Endothelial cell of umbilical vein (primary cell): ENCODE data around the gene TAF15. TPM values are rescaled to one million over a fixed set of nuclear protein-coding genes. Genes with fewer than 3 reads are reported as not detected.

Experiments used
- BruUV-seq: library from RNA; stranded (reverse); fragments of 400-500 nt; replicated peaks from 2 replicates; lab custom pipeline; 2021; lab: Mats Ljungman, UMichigan
- CTCF ChIA-PET: fragments of 300-600, 350-600 bp; sonication (Branson Sonifier 250); formaldehyde crosslinking; loops from one replicate; lab custom pipeline; 2021; ENCODE audit warnings: antibody characterized with exemption, inconsistent platforms; lab: Charles Lee
- POLR2A ChIA-PET: fragments of 300-600, 350-600 bp; sonication (Branson Sonifier 250); formaldehyde crosslinking; loops from one replicate; lab custom pipeline; 2021; ENCODE audit warnings: antibody characterized with exemption, inconsistent platforms; lab: Charles Lee
- DNase-seq: peaks from one replicate; pipeline ENCODE4 v3.0.0-alpha.2; 2011; ENCODE audit warnings: low read depth, low spot score
- FAIRE-seq: peaks from 2 replicates; lab custom pipeline; 2011; peaks lifted over from hg19 to GRCh38; lab: Jason Lieb, UNC
- H2AFZ ChIP-seq: 2 replicates; pipeline ENCODE4 v1.6.0; 2012; ENCODE audit warnings: low read depth, low read length, control low read depth, inconsistent platforms
- H3K27ac ChIP-seq: 2 replicates; pipeline ENCODE4 v1.5.1; 2011; ENCODE audit warnings: low read depth, mild to moderate bottlenecking, control low read depth, low read length, moderate library complexity; ENCODE audit not compliant: insufficient read depth
- H3K27me3 ChIP-seq, 2 experiments: 2 replicates each; pipeline versions ENCODE4 v1.6.0 to v1.6.1; 2011; ENCODE audit warnings: low read length in 2 of 2, mixed read lengths in 1 of 2; ENCODE audit not compliant: control insufficient read depth in 2 of 2, insufficient read depth in 2 of 2
- H3K36me3 ChIP-seq, 2 experiments: 2 replicates in 1 of 2; 3 replicates in 1 of 2; pipeline ENCODE4 v1.5.1; 2011; ENCODE audit warnings: low read length in 2 of 2, mild to moderate bottlenecking in 1 of 2, moderate library complexity in 1 of 2; ENCODE audit not compliant: control insufficient read depth in 2 of 2, insufficient read depth in 2 of 2; ENCODE audit errors: extremely low read depth in 1 of 2
- H3K4me1 ChIP-seq: 3 replicates; pipeline ENCODE4 v1.5.1; 2011; ENCODE audit warnings: mild to moderate bottlenecking, low read length; ENCODE audit not compliant: control insufficient read depth, insufficient read depth; ENCODE audit errors: extremely low read depth
- H3K4me2 ChIP-seq: 2 replicates; pipeline ENCODE4 v1.6.1; 2011; ENCODE audit warnings: low read length, control low read depth, mixed read lengths; ENCODE audit not compliant: insufficient read depth
- H3K4me3 ChIP-seq, 3 experiments: fragments of 200-600 bp in 1 of 3; sonication (generic), shearing (Covaris generic) in 1 of 3; replicated peaks in 1 of 3; 2 replicates each; pipeline ENCODE4 v1.5.1; 2011 to 2016; ENCODE audit warnings: control low read depth in 3 of 3, low read length in 3 of 3, mild to moderate bottlenecking in 2 of 3, inconsistent platforms in 1 of 3, low read depth in 1 of 3, moderate library complexity in 1 of 3; ENCODE audit not compliant: insufficient read depth in 1 of 3
- H3K79me2 ChIP-seq: 2 replicates; pipeline ENCODE4 v1.6.0; 2012; ENCODE audit warnings: low read length, inconsistent platforms; ENCODE audit not compliant: control insufficient read depth, insufficient read depth
- H3K9ac ChIP-seq: replicated peaks from 2 replicates; pipeline ENCODE3; 2011; ENCODE audit warnings: low read length, control low read depth; ENCODE audit not compliant: insufficient read depth; ENCODE audit errors: extremely low read depth
- H3K9me1 ChIP-seq: replicated peaks from 3 replicates; pipeline ENCODE4 v1.6.0; 2011; ENCODE audit warnings: mild to moderate bottlenecking, low read length; ENCODE audit not compliant: control insufficient read depth, insufficient read depth; ENCODE audit errors: extremely low read depth
- H3K9me3 ChIP-seq: replicated peaks from 2 replicates; pipeline ENCODE4 v1.5.1; 2012; ENCODE audit warnings: low read length, inconsistent platforms; ENCODE audit not compliant: control insufficient read depth, insufficient read depth
- H4K20me1 ChIP-seq: replicated peaks from 2 replicates; pipeline ENCODE3; 2011; ENCODE audit warnings: mild to moderate bottlenecking, low read length; ENCODE audit not compliant: control insufficient read depth, insufficient read depth; ENCODE audit errors: extremely low read depth
- GATA2 ChIP-seq: IDR thresholded peaks from 2 replicates; pipeline ENCODE4 v1.7.0; 2011; ENCODE audit warnings: low read depth, mild to moderate bottlenecking, moderate library complexity, mixed read lengths, low read length; ENCODE audit not compliant: insufficient read length, insufficient read depth
- JUN ChIP-seq: IDR thresholded peaks from 2 replicates; pipeline ENCODE4 v1.6.1; 2011; ENCODE audit warnings: borderline replicate concordance, low read depth; ENCODE audit not compliant: insufficient read length, insufficient read depth
- POLR2A ChIP-seq: IDR thresholded peaks from 2 replicates; pipeline ENCODE4 v1.6.1; 2012; ENCODE audit warnings: low read depth, mild to moderate bottlenecking, control low read depth, low read length
- dilution Hi-C: fragments of 300-500 bp; cut with MboI; formaldehyde crosslinking; loops from one replicate; pipeline ENCODE4 v1.15.0; 2019; ENCODE audit warnings: low sequenced_read_pairs; ENCODE audit not compliant: extremely low pct_ligation_motif_present
- intact Hi-C: fragments of 100-400 bp; cut with micrococcal nuclease; formaldehyde crosslinking; loops from one replicate; pipeline ENCODE4 v1.10.0; 2022
- polyA plus RNA-seq, 4 experiments: library from polyadenylated mRNA; depleted of rRNA in 3 of 4; stranded (reverse) in 3 of 4; unstranded in 1 of 4; fragments of >200 nt; gene quantifications; 2 replicates each; pipeline versions ENCODE4 v1.2.1 to v1.2.3, GENCODE V29; 2011 to 2012; ENCODE audit warnings: missing spikeins in 1 of 4
- total RNA-seq: library from RNA; stranded (reverse); gene quantifications from 2 replicates; pipeline ENCODE4 v1.2.3, GENCODE V29; 2021
- TF ChIP-seq, protein P1 (sequence below), 2 donors: IDR thresholded peaks; 1 replicate in 1 of 2; 2 replicates in 1 of 2; pipeline ENCODE4 v1.5.1; 2011; ENCODE audit warnings: low read length in 2 of 2, mild to moderate bottlenecking in 2 of 2, moderate library complexity in 2 of 2, control low read depth in 1 of 2, inconsistent platforms in 1 of 2, low read depth in 1 of 2; ENCODE audit not compliant: insufficient read depth in 1 of 2; ENCODE audit errors: extremely low read depth in 1 of 2
- TF ChIP-seq, protein P2 (sequence below): IDR thresholded peaks from 2 replicates; pipeline ENCODE4 v1.6.1; 2011; ENCODE audit not compliant: insufficient read depth, insufficient read length

TAF15 gene
- total and polyA plus RNA-seq, 2 donors (not counting 3 experiments of a cell fraction or from before 2014, with no cell fraction given), result 59.4 to 247 TPM

DNA sequence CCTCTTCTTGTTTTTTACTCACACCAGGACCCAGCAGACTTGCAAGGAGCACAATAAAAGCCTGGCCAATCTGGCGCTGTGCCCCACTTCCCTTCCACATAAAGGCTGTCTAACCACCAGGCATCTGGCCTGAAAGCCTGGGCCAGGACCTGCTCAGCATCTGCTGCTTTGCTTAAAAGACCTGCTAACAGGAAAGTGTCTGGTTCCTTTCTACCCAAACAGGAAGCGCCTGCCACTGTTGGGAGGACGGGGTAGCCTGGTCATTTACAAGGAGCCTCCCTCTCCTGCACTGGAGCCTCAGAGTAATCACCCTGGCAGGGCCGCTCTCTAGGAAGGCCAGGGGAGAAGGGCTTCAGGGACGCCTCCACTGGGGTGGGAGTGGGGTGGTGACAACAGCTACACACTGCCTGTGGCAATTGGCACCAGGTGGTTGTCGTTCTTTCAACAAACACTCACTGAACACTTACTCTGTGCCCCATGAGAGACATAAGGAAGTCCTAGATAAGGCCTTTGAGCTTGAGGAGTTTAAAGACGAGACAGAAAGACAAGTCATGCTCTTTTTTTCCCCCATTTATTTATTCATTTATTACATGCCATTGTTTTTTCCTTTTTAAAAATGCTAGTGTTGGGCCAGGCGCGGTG lies 7.6 kb upstream of the TAF15 start:
- no peaks in the 10 kb centered on the region for H4K20me1 ChIP-seq

DNA sequence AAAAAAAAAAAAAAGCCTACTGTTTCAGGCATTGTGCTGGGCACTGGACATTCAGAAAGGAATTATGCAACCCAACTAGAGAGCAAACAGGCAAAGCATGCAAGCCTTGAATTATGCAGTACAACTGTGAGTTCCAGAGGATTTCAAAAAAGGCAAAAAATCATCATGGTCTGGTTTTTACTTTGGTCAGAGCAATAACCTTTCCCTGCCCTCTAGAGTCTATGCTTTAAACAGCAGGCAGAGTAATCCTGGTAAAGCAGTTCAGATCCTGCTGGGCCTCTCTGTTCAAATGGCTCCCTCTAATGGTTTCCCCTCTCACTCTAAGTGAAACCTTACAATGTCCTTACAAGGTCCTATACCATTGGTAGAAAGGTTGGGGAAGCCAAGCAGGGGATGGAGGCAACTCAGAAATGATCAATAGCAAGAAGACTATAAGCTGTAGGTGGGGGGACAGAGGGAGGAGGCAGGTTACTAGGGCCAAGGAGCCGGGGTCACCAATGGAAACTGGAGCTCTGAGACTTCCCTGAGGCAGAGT lies 4.6 kb upstream of the TAF15 start:
- dilution Hi-C loops, result no loop called here
- TF ChIP-seq JUN, result no peak
- TF ChIP-seq GATA2, result no peak
- TF ChIP-seq, protein P1, sequence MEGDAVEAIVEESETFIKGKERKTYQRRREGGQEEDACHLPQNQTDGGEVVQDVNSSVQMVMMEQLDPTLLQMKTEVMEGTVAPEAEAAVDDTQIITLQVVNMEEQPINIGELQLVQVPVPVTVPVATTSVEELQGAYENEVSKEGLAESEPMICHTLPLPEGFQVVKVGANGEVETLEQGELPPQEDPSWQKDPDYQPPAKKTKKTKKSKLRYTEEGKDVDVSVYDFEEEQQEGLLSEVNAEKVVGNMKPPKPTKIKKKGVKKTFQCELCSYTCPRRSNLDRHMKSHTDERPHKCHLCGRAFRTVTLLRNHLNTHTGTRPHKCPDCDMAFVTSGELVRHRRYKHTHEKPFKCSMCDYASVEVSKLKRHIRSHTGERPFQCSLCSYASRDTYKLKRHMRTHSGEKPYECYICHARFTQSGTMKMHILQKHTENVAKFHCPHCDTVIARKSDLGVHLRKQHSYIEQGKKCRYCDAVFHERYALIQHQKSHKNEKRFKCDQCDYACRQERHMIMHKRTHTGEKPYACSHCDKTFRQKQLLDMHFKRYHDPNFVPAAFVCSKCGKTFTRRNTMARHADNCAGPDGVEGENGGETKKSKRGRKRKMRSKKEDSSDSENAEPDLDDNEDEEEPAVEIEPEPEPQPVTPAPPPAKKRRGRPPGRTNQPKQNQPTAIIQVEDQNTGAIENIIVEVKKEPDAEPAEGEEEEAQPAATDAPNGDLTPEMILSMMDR (IDR thresholded peaks at IDR 0.05; ENCODE audit: extremely low read depth in 1 of 2, insufficient read depth in 1 of 2, low read depth in 1 of 2, low read length in 2 of 2), result peak; percentile 87 to 89
- POLR2A ChIA-PET, result no interaction called here
- no peaks in the 10 kb centered on the region for H3K9me1 ChIP-seq
- no peak overlapping the region for H3K4me2 ChIP-seq
- peaks cover 4% of the 10 kb centered on the region for H3K79me2 ChIP-seq
- H3K9me3 ChIP-seq, result no peaks in the 10 kb centered on the region
- peaks cover 47% of the 10 kb centered on the region for H3K4me1 ChIP-seq
- CTCF ChIA-PET, result interaction anchor here (0.6 to 11.8 kb wide), 13 partner anchors 9 to 92 kb away, joined by 3 to 453 read pairs (median 3); no protein-coding TSS in a partner anchor
- BruUV-seq, result no TSS peak
- no peak for FAIRE-seq
- DNase-seq, result peak; percentile 91
- H3K27me3 ChIP-seq, result no peaks in the 10 kb centered on the region
- H3K36me3 ChIP-seq, result no peaks in the 10 kb centered on the region
- H4K20me1 ChIP-seq, result no peaks in the 10 kb centered on the region
- no peak overlapping the region for H3K27ac ChIP-seq
- no peak overlapping the region for H3K9ac ChIP-seq
- intact Hi-C loops, result loop anchor here (1.0 to 10.0 kb wide), 5 partner anchors 40 to 560 kb away; partner anchors contain the start of genes SLFN11, SLFN12 and SLFN5
- no peak overlapping the region for H2AFZ ChIP-seq
- H3K4me3 ChIP-seq, result no peak overlapping the region

More for the DNA sequence above, 7.6 kb upstream of the TAF15 start:
- TF ChIP-seq POLR2A, result peak; percentile 30
- TF ChIP-seq, protein P2, sequence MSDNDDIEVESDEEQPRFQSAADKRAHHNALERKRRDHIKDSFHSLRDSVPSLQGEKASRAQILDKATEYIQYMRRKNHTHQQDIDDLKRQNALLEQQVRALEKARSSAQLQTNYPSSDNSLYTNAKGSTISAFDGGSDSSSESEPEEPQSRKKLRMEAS, result no peak
- Histone ChIP-seq H3K4me1 (peaks cover 28% of the 10 kb centered on the region), H3K79me2 (no peaks in the 10 kb centered on the region), H3K4me3 (no peak overlapping the region), H3K27me3 (peaks cover 8 to 14% of the 10 kb centered on the region in 2 experiments), H3K9me1 (no peaks in the 10 kb centered on the region), H3K4me2 (peak overlapping the region; percentile 43), H2AFZ (peak overlapping the region; percentile 30), H3K9me3 (no peaks in the 10 kb centered on the region), H3K9ac (no peak overlapping the region), H3K36me3 (no peaks in the 10 kb centered on the region), H3K27ac (peak overlapping the region; percentile 53)
- intact Hi-C loops, result loop anchor here (1.0 to 10.0 kb wide), 3 partner anchors 8 to 557 kb away; partner anchors contain the start of genes SLFN11, SLFN5 and TAF15
- peak; percentile 99 for DNase-seq
- dilution Hi-C loops, result no loop called here
- no peak for FAIRE-seq
- ChIA-PET POLR2A (no interaction called here), CTCF (interaction anchor here (1.0 to 1.1 kb wide), 3 partner anchors 26 to 38 kb away, joined by 3 to 22 read pairs (median 7); no protein-coding TSS in a partner anchor)
- BruUV-seq, result no TSS peak
